Type B pancreatic cell (in vitro differentiated cells): ENCODE results near the gene ZNF184. TPM values are rescaled to one million over a fixed set of nuclear protein-coding genes. Genes with fewer than 3 reads are reported as not detected.
A peak's percentile ranks its signal among the peaks of the same experiment; 100 is the strongest.

Experiments used
- DNase-seq: peaks from one replicate; pipeline ENCODE4 v3.0.0; 2021; ENCODE audit warnings: mixed read lengths; ENCODE audit not compliant: unreplicated experiment; ENCODE audit errors: extremely low spot score
- H3K27ac Mint-ChIP-seq: 2 replicates; pipeline ENCODE4 v1.8.0; 2021; ENCODE audit warnings: mild to moderate bottlenecking, mixed read lengths
- H3K27me3 Mint-ChIP-seq: 2 replicates; pipeline ENCODE4 v1.8.0; 2021; ENCODE audit warnings: mixed read lengths
- H3K36me3 Mint-ChIP-seq: 2 replicates; pipeline ENCODE4 v1.8.0; 2021; ENCODE audit warnings: mixed read lengths
- H3K4me1 Mint-ChIP-seq: one replicate; pipeline ENCODE4 v1.8.0; 2021; ENCODE audit warnings: mixed read lengths; ENCODE audit not compliant: unreplicated experiment
- H3K4me3 Mint-ChIP-seq: 2 replicates; pipeline ENCODE4 v1.8.0; 2021; ENCODE audit warnings: mild to moderate bottlenecking, mixed read lengths
- H3K9me3 Mint-ChIP-seq: 2 replicates; pipeline ENCODE4 v1.8.0; 2021; ENCODE audit warnings: mixed read lengths
- long read RNA-seq: library from polyadenylated mRNA; unstranded; transcript quantifications from one replicate; pipeline ENCODE4 v2.0.0, GENCODE V29; 2020
- total RNA-seq: library from RNA; stranded (reverse); gene quantifications from 2 replicates; pipeline ENCODE4 v1.2.1, GENCODE V29; 2021; ENCODE audit warnings: low replicate concordance
- TF ChIP-seq, protein P1 (sequence below): fragments of 200-600 bp; sonication (generic); conservative IDR thresholded peaks from 2 replicates; pipeline ENCODE4 v1.5.0; 2021; ENCODE audit warnings: antibody characterized with exemption, mild to moderate bottlenecking

ZNF184 gene
- 9.9 and 14.5 TPM in 2 replicates for total RNA-seq
- long read RNA-seq, transcript ZNF184-201 (6 exons, 3,101 nt): major isoform, 15 of 62 reads
- long read RNA-seq, partial matches to known transcripts: 6 of 62 reads
- long read RNA-seq, other reads (novel, unspliced or antisense): 40 of 62 reads

DNA sequence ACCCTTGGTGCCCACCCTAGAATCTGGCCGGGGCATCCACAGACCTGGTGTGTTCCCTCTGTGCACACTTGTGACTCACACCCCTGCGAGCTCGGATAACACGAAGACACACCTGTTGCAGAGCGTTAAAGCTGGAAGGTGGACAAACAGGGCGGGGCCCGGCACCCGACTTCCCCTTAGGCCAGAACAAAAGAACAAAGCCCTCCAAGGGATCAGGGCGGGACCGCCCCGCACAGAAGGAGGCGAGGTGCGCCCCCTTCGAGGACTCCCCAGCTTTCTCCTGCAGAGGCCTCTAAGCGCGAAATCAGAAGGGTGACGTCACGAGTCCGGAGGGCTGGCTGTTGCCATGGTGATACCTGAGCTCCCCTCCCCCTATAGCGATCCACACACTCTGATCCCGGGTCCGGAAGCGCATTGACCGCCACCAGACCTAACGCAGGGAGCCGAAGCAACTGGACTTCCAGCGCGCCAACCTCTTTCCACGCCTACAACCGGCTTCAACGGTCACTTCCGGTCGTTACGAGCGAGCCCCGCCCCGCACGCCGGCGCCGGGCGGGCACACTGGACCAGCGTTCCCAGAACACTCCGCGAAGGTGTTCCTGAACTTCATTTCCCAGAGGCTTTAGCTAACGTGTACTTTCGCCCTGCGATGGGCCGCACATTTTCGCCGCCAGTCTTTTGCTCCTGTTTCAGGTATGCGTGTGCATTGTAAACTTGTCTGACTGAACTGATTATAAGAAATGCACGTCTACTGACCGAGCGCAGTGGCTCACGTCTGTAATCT, at the start of gene ZNF184:
Gene ZNF184, minus strand, starts transcription at position 489 of the 784 bp plus-strand sequence. CDS start 811 bp downstream, outside the sequence.
- H3K4me1 Mint-ChIP-seq: peaks cover 22% of the 10 kb centered on the region
- peak within 1 kb of the TSS; percentile 95 for H3K27ac Mint-ChIP-seq
- H3K36me3 Mint-ChIP-seq: peaks cover 27% of the 10 kb centered on the region
- H3K9me3 Mint-ChIP-seq: peaks cover 7% of the 10 kb centered on the region
- TF ChIP-seq, protein P1, sequence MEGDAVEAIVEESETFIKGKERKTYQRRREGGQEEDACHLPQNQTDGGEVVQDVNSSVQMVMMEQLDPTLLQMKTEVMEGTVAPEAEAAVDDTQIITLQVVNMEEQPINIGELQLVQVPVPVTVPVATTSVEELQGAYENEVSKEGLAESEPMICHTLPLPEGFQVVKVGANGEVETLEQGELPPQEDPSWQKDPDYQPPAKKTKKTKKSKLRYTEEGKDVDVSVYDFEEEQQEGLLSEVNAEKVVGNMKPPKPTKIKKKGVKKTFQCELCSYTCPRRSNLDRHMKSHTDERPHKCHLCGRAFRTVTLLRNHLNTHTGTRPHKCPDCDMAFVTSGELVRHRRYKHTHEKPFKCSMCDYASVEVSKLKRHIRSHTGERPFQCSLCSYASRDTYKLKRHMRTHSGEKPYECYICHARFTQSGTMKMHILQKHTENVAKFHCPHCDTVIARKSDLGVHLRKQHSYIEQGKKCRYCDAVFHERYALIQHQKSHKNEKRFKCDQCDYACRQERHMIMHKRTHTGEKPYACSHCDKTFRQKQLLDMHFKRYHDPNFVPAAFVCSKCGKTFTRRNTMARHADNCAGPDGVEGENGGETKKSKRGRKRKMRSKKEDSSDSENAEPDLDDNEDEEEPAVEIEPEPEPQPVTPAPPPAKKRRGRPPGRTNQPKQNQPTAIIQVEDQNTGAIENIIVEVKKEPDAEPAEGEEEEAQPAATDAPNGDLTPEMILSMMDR: peak; percentile 29
- peak; percentile 97 for DNase-seq
- no peaks in the 10 kb centered on the region for H3K27me3 Mint-ChIP-seq
- H3K4me3 Mint-ChIP-seq: peak within 1 kb of the TSS; percentile 92

DNA sequence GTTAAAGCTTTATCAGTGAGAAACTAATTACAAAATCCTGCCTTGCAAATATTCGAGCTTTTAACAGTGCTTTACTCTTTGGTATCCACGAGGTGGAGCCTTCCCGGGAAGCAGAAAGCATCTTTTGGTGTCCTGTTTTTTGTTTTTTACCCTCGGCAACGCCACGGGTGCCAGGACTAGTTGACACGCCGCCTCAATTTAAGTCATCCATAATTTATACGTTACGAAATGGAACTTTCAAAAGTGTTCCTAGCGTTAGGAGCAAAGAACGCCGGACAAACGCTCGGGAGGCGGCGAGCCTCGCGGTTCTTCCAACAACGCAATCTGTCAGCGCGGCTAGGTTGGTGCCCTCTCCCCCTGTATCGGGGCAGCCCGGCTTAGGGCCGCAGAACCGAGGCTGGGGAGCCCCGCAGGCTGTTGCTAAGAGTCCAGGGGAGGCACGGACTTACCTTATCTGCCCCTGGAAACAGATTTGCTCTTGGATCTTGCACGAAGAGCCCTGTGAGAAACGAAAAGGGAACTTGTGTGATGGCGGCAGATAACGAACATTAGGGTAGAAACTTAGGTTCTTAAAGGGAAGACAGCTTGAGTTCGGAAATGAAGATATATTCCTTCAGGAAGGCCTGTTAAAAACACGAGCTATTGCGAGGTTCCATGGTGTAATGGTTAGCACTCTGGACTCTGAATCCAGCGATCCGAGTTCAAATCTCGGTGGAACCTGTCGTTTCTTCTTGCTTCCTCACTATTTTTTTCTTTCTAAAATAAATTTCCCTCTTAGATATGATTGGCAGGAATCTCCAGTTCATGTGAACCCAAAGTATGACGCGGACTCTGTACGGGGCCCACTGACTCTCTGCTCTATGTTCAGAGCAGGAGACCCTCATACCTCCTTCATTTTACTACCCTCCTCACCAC, 46.2 kb upstream of the ZNF184 start:
- H3K36me3 Mint-ChIP-seq: no peaks in the 10 kb centered on the region
- peak overlapping the region; percentile 91 for H3K4me3 Mint-ChIP-seq
- H3K4me1 Mint-ChIP-seq: peaks cover 7% of the 10 kb centered on the region
- H3K27ac Mint-ChIP-seq: peak overlapping the region; percentile 87
- TF ChIP-seq, protein P1: peak; percentile 90
- H3K9me3 Mint-ChIP-seq: no peaks in the 10 kb centered on the region
- no peak for DNase-seq
- peaks cover 19% of the 10 kb centered on the region for H3K27me3 Mint-ChIP-seq

DNA sequence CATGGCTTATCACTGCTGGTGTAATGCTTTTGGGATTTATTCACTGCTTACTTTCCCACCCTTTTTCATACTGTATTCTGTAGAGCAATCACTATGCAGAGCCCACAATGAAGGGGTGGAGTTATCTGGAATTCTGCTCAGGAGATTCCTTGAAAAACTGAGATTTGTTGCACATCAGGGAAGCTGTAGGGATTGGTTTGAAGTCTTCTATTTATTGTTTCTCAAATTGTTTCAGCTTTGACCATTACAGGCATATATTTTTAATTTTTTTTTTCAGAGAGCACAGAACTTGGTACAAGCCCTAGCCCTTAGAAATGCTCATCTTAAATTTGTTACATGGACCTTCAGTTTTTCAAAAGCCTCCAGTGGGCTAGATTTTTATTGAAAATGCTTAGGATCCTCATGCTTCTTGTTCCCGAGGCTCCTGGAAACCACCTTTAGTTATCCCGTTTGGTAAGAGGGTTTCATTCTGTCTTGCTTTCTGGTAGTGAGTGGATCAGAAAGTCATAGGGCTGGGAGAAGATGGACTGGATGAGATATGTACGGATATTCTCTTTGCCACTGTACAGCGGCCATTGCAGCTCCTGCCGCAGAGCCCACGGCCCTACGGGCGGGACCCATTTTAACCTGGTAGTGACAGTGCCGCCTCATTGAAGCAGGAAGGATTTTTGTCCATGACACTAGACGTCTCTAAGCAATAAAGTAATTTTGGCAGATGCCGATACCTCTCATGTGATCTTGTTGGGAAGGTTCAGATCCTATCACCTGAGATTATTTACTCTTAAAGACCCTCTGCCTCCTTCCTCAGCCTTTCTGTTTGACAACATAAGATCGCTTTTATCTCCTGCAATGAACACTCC, 45.3 kb upstream of the ZNF184 start:
- peaks cover 25% of the 10 kb centered on the region for H3K27me3 Mint-ChIP-seq
- H3K9me3 Mint-ChIP-seq: no peaks in the 10 kb centered on the region
- peak overlapping the region; percentile 91 for H3K4me3 Mint-ChIP-seq
- H3K27ac Mint-ChIP-seq: peak overlapping the region; percentile 87
- H3K4me1 Mint-ChIP-seq: peaks cover 7% of the 10 kb centered on the region
- no peak for DNase-seq
- no peaks in the 10 kb centered on the region for H3K36me3 Mint-ChIP-seq
- TF ChIP-seq, protein P1: no peak

DNA sequence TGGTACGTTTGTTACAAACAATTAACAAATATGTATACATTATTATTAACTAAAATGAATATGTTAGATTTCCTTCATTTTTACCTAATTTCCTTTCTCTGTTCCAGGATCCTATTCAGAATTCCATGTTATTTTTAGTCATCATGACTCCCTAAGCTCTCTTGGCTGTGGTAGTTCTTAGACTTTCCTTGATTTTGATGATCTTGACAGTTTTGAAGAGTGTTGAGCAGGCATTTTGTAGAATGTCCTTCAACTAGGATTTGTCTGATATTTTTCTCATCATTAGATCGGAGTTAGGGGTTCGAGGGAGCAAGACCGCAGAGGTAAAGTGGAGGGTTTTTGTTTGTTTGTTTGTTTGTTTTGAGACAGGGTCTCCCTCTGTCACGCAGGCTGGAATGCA, 44.3 kb upstream of the ZNF184 start:
- no peak overlapping the region for H3K4me3 Mint-ChIP-seq

More for the DNA sequence above, 44.3 kb upstream of the ZNF184 start:
- peaks cover 7% of the 10 kb centered on the region for H3K4me1 Mint-ChIP-seq
- H3K36me3 Mint-ChIP-seq: no peaks in the 10 kb centered on the region
- no peak for DNase-seq
- no peaks in the 10 kb centered on the region for H3K9me3 Mint-ChIP-seq
- H3K27ac Mint-ChIP-seq: no peak overlapping the region
- H3K27me3 Mint-ChIP-seq: peaks cover 33% of the 10 kb centered on the region
- TF ChIP-seq, protein P1: no peak
